Astrocyte of the spinal cord (primary cell): ENCODE measurements around the gene CRYGD.
A peak's percentile ranks its signal among the peaks of the same experiment; 100 is the strongest.

ENCODE experiments used
- DNase-seq: peaks from one replicate; pipeline ENCODE4 v3.0.0; 2011; ENCODE audit warnings: low read depth, low spot score
- H3K4me3 ChIP-seq: 2 replicates; pipeline ENCODE4 v1.5.1; 2011; ENCODE audit warnings: low read depth, mild to moderate bottlenecking, low read length, moderate library complexity
- in situ Hi-C: cut with HindIII; loops from 2 replicates; pipeline ENCODE4 v1.10.0; 2017; ENCODE audit warnings: low sequenced_read_pairs
- TF ChIP-seq, protein P1 (sequence below): IDR thresholded peaks from 2 replicates; pipeline ENCODE4 v1.5.1; 2012; ENCODE audit warnings: low read depth, mild to moderate bottlenecking, low read length, inconsistent platforms

Gene CRYGD

DNA sequence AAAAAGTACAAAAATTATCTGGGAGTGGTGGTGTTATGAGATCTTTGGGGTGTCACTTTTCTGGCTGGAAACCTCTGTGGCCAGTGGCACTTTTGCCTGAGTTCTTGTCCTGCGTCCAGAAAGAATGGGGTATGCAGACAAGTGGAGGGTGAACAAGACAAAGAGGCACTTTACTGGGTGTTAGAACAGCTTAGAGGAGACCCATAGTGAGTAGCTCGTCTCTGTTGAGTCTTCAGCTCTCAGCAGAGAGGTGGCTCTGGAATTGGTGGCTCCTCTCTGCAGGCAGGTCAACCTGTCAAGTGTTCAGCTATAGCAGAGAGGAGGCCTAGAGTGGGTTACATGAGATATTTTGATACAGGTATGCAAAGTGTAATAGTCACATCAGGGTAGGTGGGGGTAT, 26.1 kb downstream of the CRYGD start:
- in situ Hi-C loops: no loop called here
- TF ChIP-seq, protein P1, sequence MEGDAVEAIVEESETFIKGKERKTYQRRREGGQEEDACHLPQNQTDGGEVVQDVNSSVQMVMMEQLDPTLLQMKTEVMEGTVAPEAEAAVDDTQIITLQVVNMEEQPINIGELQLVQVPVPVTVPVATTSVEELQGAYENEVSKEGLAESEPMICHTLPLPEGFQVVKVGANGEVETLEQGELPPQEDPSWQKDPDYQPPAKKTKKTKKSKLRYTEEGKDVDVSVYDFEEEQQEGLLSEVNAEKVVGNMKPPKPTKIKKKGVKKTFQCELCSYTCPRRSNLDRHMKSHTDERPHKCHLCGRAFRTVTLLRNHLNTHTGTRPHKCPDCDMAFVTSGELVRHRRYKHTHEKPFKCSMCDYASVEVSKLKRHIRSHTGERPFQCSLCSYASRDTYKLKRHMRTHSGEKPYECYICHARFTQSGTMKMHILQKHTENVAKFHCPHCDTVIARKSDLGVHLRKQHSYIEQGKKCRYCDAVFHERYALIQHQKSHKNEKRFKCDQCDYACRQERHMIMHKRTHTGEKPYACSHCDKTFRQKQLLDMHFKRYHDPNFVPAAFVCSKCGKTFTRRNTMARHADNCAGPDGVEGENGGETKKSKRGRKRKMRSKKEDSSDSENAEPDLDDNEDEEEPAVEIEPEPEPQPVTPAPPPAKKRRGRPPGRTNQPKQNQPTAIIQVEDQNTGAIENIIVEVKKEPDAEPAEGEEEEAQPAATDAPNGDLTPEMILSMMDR: no peak
- H3K4me3 ChIP-seq: no peak overlapping the region
- DNase-seq: no peak

DNA sequence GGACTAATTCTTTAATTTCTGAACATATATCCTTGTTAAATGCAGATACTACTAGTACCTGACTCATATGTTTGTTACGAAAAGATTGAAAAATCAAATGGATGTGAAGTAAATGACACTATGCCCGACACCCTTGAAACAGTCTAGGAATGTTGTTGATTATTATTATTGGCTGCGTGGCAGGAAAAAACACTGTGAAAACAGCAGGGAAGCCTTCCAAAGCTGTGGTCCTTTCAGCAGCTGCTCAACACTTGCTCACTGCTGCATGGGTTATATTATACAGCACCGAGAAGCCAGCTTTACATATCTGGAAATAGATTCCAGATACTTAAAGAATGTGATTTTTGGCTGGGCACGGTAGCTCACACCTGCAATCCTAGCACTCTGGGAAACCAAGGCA, 26.5 kb downstream of the CRYGD start:
- H3K4me3 ChIP-seq: no peak overlapping the region
- DNase-seq: peak; percentile 65
- in situ Hi-C loops: no loop called here
- TF ChIP-seq, protein P1: no peak

DNA sequence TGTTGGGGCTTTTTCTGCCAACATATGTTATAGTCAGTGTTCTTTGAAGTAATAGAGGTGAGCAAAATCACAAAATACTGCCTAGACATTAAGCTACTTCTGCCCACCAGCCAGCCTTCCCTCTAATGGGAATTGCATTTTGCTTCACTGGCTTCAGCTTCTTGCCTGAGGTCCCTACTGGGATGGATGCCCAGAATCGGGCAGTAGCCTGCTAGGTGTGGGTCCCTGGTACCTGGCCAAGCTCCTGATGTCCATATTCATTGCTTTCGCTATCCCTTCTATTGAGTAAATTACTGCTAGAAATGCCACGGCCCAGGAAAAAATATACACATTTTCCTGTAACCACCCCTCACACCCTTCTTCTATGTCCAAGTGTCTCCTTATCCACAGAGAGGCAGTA, 27.0 kb downstream of the CRYGD start:
- TF ChIP-seq, protein P1: no peak
- in situ Hi-C loops: no loop called here
- no peak overlapping the region for H3K4me3 ChIP-seq
- DNase-seq: no peak

DNA sequence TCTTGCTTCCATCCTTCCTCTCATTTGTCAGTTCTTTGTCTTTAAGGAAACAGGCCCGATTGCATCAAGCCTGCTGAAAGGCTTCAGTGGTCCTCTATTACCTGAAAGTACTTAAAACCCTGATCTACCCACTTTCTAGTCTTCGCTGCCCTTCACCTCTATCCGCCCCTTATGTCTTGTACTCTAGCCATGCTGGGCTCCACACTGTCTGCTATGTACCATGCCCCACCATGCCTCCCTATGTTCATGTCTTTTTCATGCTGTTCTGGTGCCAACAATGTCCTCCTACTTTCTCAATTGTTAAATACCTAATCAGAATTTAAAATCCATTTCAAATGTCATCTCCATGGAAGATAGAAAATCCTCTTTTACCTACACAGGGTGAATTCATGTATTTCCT, 28.2 kb downstream of the CRYGD start:
- TF ChIP-seq, protein P1: no peak
- no peak for DNase-seq
- H3K4me3 ChIP-seq: no peak overlapping the region
- in situ Hi-C loops: no loop called here

DNA sequence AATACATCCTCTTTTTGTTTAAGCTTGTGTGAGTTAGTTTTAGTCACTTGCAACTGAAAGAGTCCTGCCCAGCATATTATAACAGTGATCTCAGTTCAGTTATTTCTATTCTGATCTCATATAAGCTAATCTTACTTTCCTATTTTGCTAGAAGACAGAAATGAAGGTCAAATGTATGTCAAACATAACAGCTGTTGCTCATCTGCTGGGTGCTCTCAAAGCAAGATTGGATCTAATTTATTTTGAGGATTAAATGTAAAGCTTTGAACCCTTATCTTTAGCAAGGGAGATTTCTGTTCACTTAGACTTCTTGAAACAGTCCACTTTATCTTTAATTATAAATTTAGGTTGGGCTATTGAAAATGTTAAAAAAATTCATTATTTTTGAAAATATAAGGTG, 31.2 kb downstream of the CRYGD start:
- no peak for DNase-seq
- TF ChIP-seq, protein P1: no peak
- in situ Hi-C loops: no loop called here
- H3K4me3 ChIP-seq: no peak overlapping the region

DNA sequence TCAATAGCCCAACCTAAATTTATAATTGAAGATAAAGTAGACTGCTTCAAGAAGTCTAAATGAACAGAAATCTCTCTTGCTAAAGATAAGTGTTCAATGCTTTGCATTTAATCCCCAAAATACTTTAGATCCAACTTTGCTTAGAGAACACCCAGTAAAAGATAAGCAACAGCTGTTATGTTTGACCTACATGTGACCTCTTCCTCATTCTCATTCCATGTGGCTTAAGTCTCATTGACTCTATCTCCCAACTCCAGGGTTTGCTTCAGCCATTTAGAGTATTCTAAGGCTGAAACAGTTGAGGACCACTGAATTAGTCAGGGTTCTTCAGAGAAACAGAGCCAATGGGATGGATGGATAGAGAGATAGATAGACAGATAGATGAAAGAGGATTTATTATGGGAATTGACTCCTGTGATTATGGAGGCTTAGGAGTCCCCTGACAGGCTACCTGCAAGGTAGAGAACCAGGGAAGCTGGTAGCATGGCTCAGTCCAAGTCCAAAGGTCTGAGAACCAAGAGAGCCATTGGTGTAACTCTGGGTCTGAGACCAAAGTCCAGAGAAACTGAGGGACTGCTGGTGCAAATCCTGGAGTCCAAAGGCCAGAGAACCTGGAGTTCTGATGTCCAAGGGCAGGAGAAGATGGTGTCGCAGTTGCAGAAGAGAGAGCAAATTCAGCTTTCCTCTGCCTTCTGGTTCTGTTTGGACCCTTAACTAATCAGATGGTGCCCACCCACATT, 32.1 kb downstream of the CRYGD start:
- no peak for DNase-seq
- no peak overlapping the region for H3K4me3 ChIP-seq
- in situ Hi-C loops: no loop called here
- TF ChIP-seq, protein P1: no peak
